GM23338 (cell line): ENCODE results near the gene OR2V2. TPM values are rescaled to one million over a fixed set of nuclear protein-coding genes. Genes with fewer than 3 reads are reported as not detected.

Experiments used
- ATAC-seq: fragments of 200-7000 bp; cut with Tn5 transposase; 3 replicates; pipeline ENCODE4 v1.9.1; 2020
- DNase-seq: peaks from one replicate; pipeline ENCODE4 v3.0.0-alpha.2; 2015; ENCODE audit warnings: low spot score
- H2AFZ ChIP-seq: fragments of 200-600 bp; sonication (generic); 2 replicates; pipeline ENCODE4 v1.8.0; 2016; ENCODE audit warnings: antibody characterized with exemption, mild to moderate bottlenecking, moderate library complexity
- H3F3A ChIP-seq: fragments of 200-600 bp; sonication (generic); replicated peaks from 2 replicates; pipeline ENCODE4 v1.8.0; 2017; ENCODE audit warnings: antibody characterized with exemption, mixed run types, low read depth
- H3K27ac ChIP-seq: fragments of 200-600 bp; sonication (generic); 2 replicates; pipeline ENCODE4 v1.6.1; 2016; ENCODE audit warnings: low read depth
- H3K27me3 ChIP-seq: fragments of 200-600 bp; sonication (generic); 2 replicates; pipeline ENCODE4 v1.8.0; 2016; ENCODE audit warnings: mild to moderate bottlenecking, mixed run types, moderate library complexity; ENCODE audit not compliant: insufficient read depth
- H3K36me3 ChIP-seq: fragments of 200-600 bp; sonication (generic); 2 replicates; pipeline ENCODE4 v1.8.0; 2016; ENCODE audit warnings: mild to moderate bottlenecking; ENCODE audit not compliant: insufficient read depth
- H3K4me1 ChIP-seq: fragments of 200-600 bp; sonication (generic); 2 replicates; pipeline ENCODE4 v1.8.0; 2016; ENCODE audit warnings: mild to moderate bottlenecking, moderate library complexity; ENCODE audit not compliant: insufficient read depth
- H3K4me2 ChIP-seq: fragments of 200-600 bp; sonication (generic); 2 replicates; pipeline ENCODE4 v1.7.1; 2017; ENCODE audit warnings: mixed run types
- H3K4me3 ChIP-seq: fragments of 200-600 bp; sonication (generic); 2 replicates; pipeline ENCODE4 v1.6.1; 2016; ENCODE audit warnings: mixed run types
- H3K79me2 ChIP-seq: fragments of 200-600 bp; sonication (generic); replicated peaks from 2 replicates; pipeline ENCODE4 v1.8.0; 2017; ENCODE audit warnings: mild to moderate bottlenecking; ENCODE audit not compliant: insufficient read depth
- H3K9me2 ChIP-seq: fragments of 200-600 bp; sonication (generic); 2 replicates; pipeline ENCODE4 v1.8.0; 2017; ENCODE audit not compliant: insufficient read depth
- H4K20me1 ChIP-seq: fragments of 200-600 bp; sonication (generic); replicated peaks from 2 replicates; pipeline ENCODE4 v1.8.0; 2017; ENCODE audit warnings: mild to moderate bottlenecking; ENCODE audit not compliant: insufficient read depth
- H3K27ac Mint-ChIP-seq: 2 replicates; pipeline ENCODE4 v1.8.0; 2020; ENCODE audit warnings: inconsistent platforms, mild to moderate bottlenecking, moderate library complexity, mixed read lengths
- H3K27me3 Mint-ChIP-seq: 3 replicates; pipeline ENCODE4 v1.8.0; 2022; ENCODE audit warnings: low read depth, mild to moderate bottlenecking, moderate library complexity, mixed read lengths, inconsistent platforms; ENCODE audit not compliant: insufficient read depth, poor library complexity
- H3K36me3 Mint-ChIP-seq: 3 replicates; pipeline ENCODE4 v1.8.0; 2021; ENCODE audit warnings: low read depth, mild to moderate bottlenecking, inconsistent platforms, moderate library complexity, mixed read lengths
- H3K4me1 Mint-ChIP-seq: 3 replicates; pipeline ENCODE4 v1.8.0; 2020; ENCODE audit warnings: mild to moderate bottlenecking, inconsistent platforms, mixed read lengths
- H3K4me3 Mint-ChIP-seq: 3 replicates; pipeline ENCODE4 v1.8.0; 2021; ENCODE audit warnings: moderate library complexity, mild to moderate bottlenecking, inconsistent platforms, mixed read lengths
- H3K9me3 Mint-ChIP-seq: 3 replicates; pipeline ENCODE4 v1.8.0; 2020; ENCODE audit warnings: moderate library complexity, mild to moderate bottlenecking, inconsistent platforms, mixed read lengths
- CREB1 ChIP-seq: fragments of 250-450 bp; sonication (Bioruptor Pico); IDR thresholded peaks from 2 replicates; pipeline ENCODE4 v1.5.0; 2020; ENCODE audit warnings: low read depth, mild to moderate bottlenecking, moderate library complexity
- CTCF ChIP-seq, 2 experiments: fragments of 200-600 bp in 1 of 2; sonication (generic) in 1 of 2; conservative IDR thresholded peaks; 2 replicates each; pipeline versions ENCODE4 v1.5.1 to v1.6.1; 2016 to 2017; ENCODE audit warnings: antibody characterized with exemption in 2 of 2, low read depth in 2 of 2, mild to moderate bottlenecking in 2 of 2, moderate library complexity in 1 of 2
- EZH2 ChIP-seq: fragments of 200-600 bp; sonication (generic); IDR thresholded peaks from one replicate; pipeline ENCODE4 v1.8.0; 2017; ENCODE audit warnings: antibody characterized with exemption, mild to moderate bottlenecking, low read depth; ENCODE audit not compliant: unreplicated experiment
- JUNB ChIP-seq: IDR thresholded peaks from one replicate; pipeline ENCODE4 v1.6.1; 2016; ENCODE audit warnings: antibody characterized with exemption; ENCODE audit not compliant: unreplicated experiment
- NANOG ChIP-seq: IDR thresholded peaks from 2 replicates; pipeline ENCODE4 v1.6.1; 2016; ENCODE audit warnings: antibody characterized with exemption, borderline replicate concordance
- POLR2AphosphoS5 ChIP-seq: IDR thresholded peaks from 2 replicates; pipeline ENCODE4 v1.6.1; 2016; ENCODE audit warnings: antibody characterized with exemption, low read depth
- REST ChIP-seq: IDR thresholded peaks from one replicate; pipeline ENCODE4 v1.6.1; 2018; ENCODE audit warnings: antibody characterized with exemption; ENCODE audit not compliant: unreplicated experiment
- STAT1 ChIP-seq: IDR thresholded peaks from one replicate; pipeline ENCODE4 v1.6.1; 2016; ENCODE audit warnings: antibody characterized with exemption; ENCODE audit not compliant: unreplicated experiment
- ZNF331 ChIP-seq: fragments of 250-450 bp; sonication (Bioruptor Pico); IDR thresholded peaks from 2 replicates; pipeline ENCODE4 v1.5.0; 2020; ENCODE audit warnings: low read depth, mild to moderate bottlenecking, moderate library complexity
- polyA plus RNA-seq: library from polyadenylated mRNA; unstranded; fragments of >200 nt; fragmentation: Nextera tagmentation; extraction: Ambion mirVana; gene quantifications from 2 replicates; pipeline ENCODE4 v1.2.1, GENCODE V29; 2016
- total RNA-seq: library from RNA; depleted of rRNA; stranded (reverse); fragments of >200 nt; shearing (Covaris generic); gene quantifications from 2 replicates; pipeline ENCODE4 v1.2.3, GENCODE V29; 2014
- TF ChIP-seq, protein P1 (sequence below): IDR thresholded peaks from 2 replicates; pipeline ENCODE4 v1.6.1; 2016; ENCODE audit warnings: antibody characterized with exemption

OR2V2 gene
- total and polyA plus RNA-seq, 2 experiments from 2014 or later, result not detected

DNA sequence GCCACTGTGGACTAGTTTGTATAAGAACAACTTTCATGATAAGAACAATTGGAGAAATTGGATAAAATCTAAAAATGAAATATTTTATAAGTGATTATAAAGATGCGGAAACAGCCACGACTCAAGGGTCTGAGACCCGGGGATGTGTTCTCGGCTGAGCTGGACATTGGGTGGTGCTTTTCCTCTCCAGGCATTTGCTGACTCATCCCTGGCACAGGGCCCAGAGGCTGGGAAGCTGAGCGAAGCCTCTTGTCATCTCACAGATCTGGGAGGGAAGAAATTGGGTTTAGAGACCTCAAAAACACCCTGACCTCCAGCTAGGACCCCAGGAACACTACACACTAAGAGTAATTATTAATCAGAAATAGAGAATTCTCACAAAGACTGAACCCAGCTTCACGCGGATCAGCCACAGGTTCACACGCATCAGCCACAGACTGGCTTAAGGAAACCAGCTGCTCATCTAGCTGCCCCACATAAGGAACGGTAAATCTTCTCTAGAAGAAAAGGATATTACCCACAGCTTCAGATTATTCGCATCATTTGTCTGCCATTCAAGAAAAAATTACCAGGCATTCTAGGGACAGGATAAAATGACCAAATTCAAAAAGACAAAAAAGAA is 13.7 kb upstream of the OR2V2 start (continued):
- TF ChIP-seq ZNF331 (CRISPR knock-in tag) (no peak), STAT1 (no peak), NANOG (no peak), POLR2AphosphoS5 (no peak), CREB1 (CRISPR knock-in tag) (no peak), EZH2 (no peak)
- TF ChIP-seq, protein P1, sequence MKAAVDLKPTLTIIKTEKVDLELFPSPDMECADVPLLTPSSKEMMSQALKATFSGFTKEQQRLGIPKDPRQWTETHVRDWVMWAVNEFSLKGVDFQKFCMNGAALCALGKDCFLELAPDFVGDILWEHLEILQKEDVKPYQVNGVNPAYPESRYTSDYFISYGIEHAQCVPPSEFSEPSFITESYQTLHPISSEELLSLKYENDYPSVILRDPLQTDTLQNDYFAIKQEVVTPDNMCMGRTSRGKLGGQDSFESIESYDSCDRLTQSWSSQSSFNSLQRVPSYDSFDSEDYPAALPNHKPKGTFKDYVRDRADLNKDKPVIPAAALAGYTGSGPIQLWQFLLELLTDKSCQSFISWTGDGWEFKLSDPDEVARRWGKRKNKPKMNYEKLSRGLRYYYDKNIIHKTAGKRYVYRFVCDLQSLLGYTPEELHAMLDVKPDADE, result no peak

- Histone ChIP-seq H3F3A (no peaks in the 10 kb centered on the region), H2AFZ (no peak overlapping the region), H3K9me2 (no peaks in the 10 kb centered on the region), H4K20me1 (no peaks in the 10 kb centered on the region), H3K79me2 (no peaks in the 10 kb centered on the region), H3K4me2 (no peak overlapping the region), H3K27ac (no peak overlapping the region), H3K4me3 (no peak overlapping the region), H3K27me3 (no peaks in the 10 kb centered on the region), H3K4me1 (0 out of 2 replicates have a peak, but pooled peaks cover 5% of the 10 kb centered on the region), H3K36me3 (0 out of 2 replicates have a peak, but pooled peaks cover 4% of the 10 kb centered on the region)
- H3K9me3 Mint-ChIP-seq, result no peaks in the 10 kb centered on the region; the same call in 1 of the 3 replicates
- H3K27me3 Mint-ChIP-seq, result peaks cover 20% of the 10 kb centered on the region
- no peaks in the 10 kb centered on the region; the same call in 2 of the 3 replicates for H3K36me3 Mint-ChIP-seq
- H3K27ac Mint-ChIP-seq, result no peak overlapping the region
- H3K4me1 Mint-ChIP-seq, result no peaks in the 10 kb centered on the region; the same call in 2 of the 3 replicates
- H3K4me3 Mint-ChIP-seq, result no peak overlapping the region
- no peak for ATAC-seq
- no peak for DNase-seq
- no peak for TF ChIP-seq NANOG
- no peak for TF ChIP-seq REST
- TF ChIP-seq JUNB, result no peak
- no peak for TF ChIP-seq CTCF (conservative IDR thresholded peaks at IDR 0.05; ENCODE audit: low read depth in 2 of 2)
- TF ChIP-seq, protein P1, result no peak
- TF ChIP-seq STAT1, result no peak
Observed at GRCh38 chr5:181134259-181134658, 13.1 kb upstream of the OR2V2 start.
